ENCODE measurements around the gene NFASC. TPM values are rescaled to one million over a fixed set of nuclear protein-coding genes. Genes with fewer than 3 reads are reported as not detected.

NFASC gene
- total and polyA plus RNA-seq, 2 experiments from 2014 or later, result 3.9 to 11.7 TPM

GRCh38 chr1:204836856-204837255 is 33.8 kb upstream of the NFASC start:
- H3K9me3 Mint-ChIP-seq, result no peaks in the 10 kb centered on the region

More at GRCh38 chr1:204836856-204837255, 33.8 kb upstream of the NFASC start:
- Histone ChIP-seq H3K36me3 (ENCODE audit: insufficient read depth) (no peaks in the 10 kb centered on the region), H3K27me3 (ENCODE audit: insufficient read depth) (no peaks in the 10 kb centered on the region), H3K4me2 (no peak overlapping the region), H3K79me2 (replicated peaks; ENCODE audit: insufficient read depth) (no peaks in the 10 kb centered on the region; the same call in 1 of the 2 replicates), H3F3A (replicated peaks; ENCODE audit: low read depth) (no peaks in the 10 kb centered on the region), H3K4me3 (no peak overlapping the region), H3K27ac (ENCODE audit: low read depth) (no peak overlapping the region), H4K20me1 (replicated peaks; ENCODE audit: insufficient read depth) (peaks cover 4% of the 10 kb centered on the region; the same call in 1 of the 2 replicates), H3K4me1 (ENCODE audit: insufficient read depth) (peaks cover 15% of the 10 kb centered on the region), H3K9me2 (ENCODE audit: insufficient read depth) (no peaks in the 10 kb centered on the region), H2AFZ (no peak overlapping the region)
- TF ChIP-seq ZNF331 (CRISPR knock-in tag; IDR thresholded peaks at IDR 0.05; ENCODE audit: low read depth) (no peak), REST (IDR thresholded peaks at IDR 0.05; ENCODE audit: unreplicated experiment) (no peak), JUNB (IDR thresholded peaks at IDR 0.05; ENCODE audit: unreplicated experiment) (no peak), EZH2 (IDR thresholded peaks at IDR 0.05; ENCODE audit: low read depth, unreplicated experiment) (no peak), POLR2AphosphoS5 (IDR thresholded peaks at IDR 0.05; ENCODE audit: low read depth) (no peak), ZNF462 (CRISPR knock-in tag; IDR thresholded peaks at IDR 0.05) (no peak), ZNF114 (CRISPR knock-in tag; IDR thresholded peaks at IDR 0.05) (no peak)
- Mint-ChIP-seq H3K36me3 (ENCODE audit: low read depth) (peaks cover 2% of the 10 kb centered on the region; the same call in 1 of the 3 replicates), H3K27ac (no peak overlapping the region), H3K4me1 (peaks cover 20% of the 10 kb centered on the region), H3K4me3 (no peak overlapping the region), H3K27me3 (ENCODE audit: insufficient read depth, low read depth, poor library complexity) (peaks cover 7% of the 10 kb centered on the region)
- ATAC-seq (no peak), DNase-seq (ENCODE audit: low spot score) (no peak)
